ENCODE results near the gene HOXA6. TPM values are rescaled to one million over a fixed set of nuclear protein-coding genes. Genes with fewer than 3 reads are reported as not detected.

Gene HOXA6
- total RNA-seq, 1 donor: 11.2 TPM

- peak overlapping the region; percentile 67 for H3K4me3 ChIP-seq (ENCODE audit: low read depth, low read length)
- no peak for TF ChIP-seq CTCF (IDR thresholded peaks at IDR 0.05; ENCODE audit: insufficient read depth, low read depth, low read length)
- DNase-seq (ENCODE audit: low read depth): peak; percentile 58
Observed at GRCh38 chr7:27180431-27181420, 33.2 kb upstream of the HOXA6 start.

- DNase-seq (ENCODE audit: low read depth): peak; percentile 93
- peak; percentile 90 for TF ChIP-seq CTCF (IDR thresholded peaks at IDR 0.05; ENCODE audit: insufficient read depth, low read depth, low read length)
- peak overlapping the region; percentile 67 for H3K4me3 ChIP-seq (ENCODE audit: low read depth, low read length)
Observed at GRCh38 chr7:27179503-27180430, 32.2 kb upstream of the HOXA6 start.

GRCh38 chr7:27179030-27179429, 31.5 kb upstream of the HOXA6 start:
- peak; percentile 54 for DNase-seq (ENCODE audit: low read depth)
- H3K4me3 ChIP-seq (ENCODE audit: low read depth, low read length): peak overlapping the region; percentile 67

GRCh38 chr7:27178366-27178765, 30.8 kb upstream of the HOXA6 start:
- peak overlapping the region; percentile 67 for H3K4me3 ChIP-seq (ENCODE audit: low read depth, low read length)
- no peak for TF ChIP-seq CTCF (IDR thresholded peaks at IDR 0.05; ENCODE audit: insufficient read depth, low read depth, low read length)
- DNase-seq (ENCODE audit: low read depth): peak; percentile 88

More at GRCh38 chr7:27179030-27179429, 31.5 kb upstream of the HOXA6 start:
- no peak for TF ChIP-seq CTCF (IDR thresholded peaks at IDR 0.05; ENCODE audit: insufficient read depth, low read depth, low read length)

GRCh38 chr7:27177795-27178320, 30.3 kb upstream of the HOXA6 start:
- peak; percentile 65 for DNase-seq (ENCODE audit: low read depth)
- TF ChIP-seq CTCF (IDR thresholded peaks at IDR 0.05; ENCODE audit: insufficient read depth, low read depth, low read length): no peak
- H3K4me3 ChIP-seq (ENCODE audit: low read depth, low read length): peak overlapping the region; percentile 67
